AG04450 (cell line): Measurements from ENCODE around the gene BLNK. TPM values are rescaled to one million over a fixed set of nuclear protein-coding genes. Genes with fewer than 3 reads are reported as not detected.

Experiments used
- CTCF ChIA-PET: fragments of 300-600, 350-600 bp; formaldehyde crosslinking; extraction: SDS; loops from one replicate; lab custom pipeline; 2022; ENCODE audit warnings: antibody characterized with exemption, inconsistent platforms; lab: Charles Lee
- POLR2A ChIA-PET: fragments of 350-600 bp; formaldehyde crosslinking; extraction: SDS; loops from one replicate; lab custom pipeline; 2021; ENCODE audit warnings: antibody characterized with exemption, inconsistent platforms; lab: Yijun Ruan, JAX
- DNase-seq: peaks from one replicate; pipeline ENCODE4 v3.0.0-alpha.2; 2011; ENCODE audit warnings: low read depth, low spot score
- H3K27ac ChIP-seq: one replicate; pipeline ENCODE4 v1.5.1; 2012; ENCODE audit warnings: low read depth, low read length, control low read depth
- H3K27me3 ChIP-seq: one replicate; pipeline ENCODE4 v1.6.0; 2012; ENCODE audit warnings: low read length; ENCODE audit not compliant: control insufficient read depth, insufficient read depth
- H3K4me3 ChIP-seq: 2 replicates; pipeline ENCODE4 v1.5.1; 2011; ENCODE audit warnings: mild to moderate bottlenecking, low read depth, low read length, control low read depth
- H3K9me3 ChIP-seq: 2 replicates; pipeline ENCODE4 v1.5.1; 2012; ENCODE audit warnings: low read length; ENCODE audit not compliant: control insufficient read depth, insufficient read depth
- polyA plus RNA-seq: library from polyadenylated mRNA; depleted of rRNA; stranded (reverse); fragments of >200 nt; gene quantifications from 2 replicates; pipeline ENCODE4 v1.2.3, GENCODE V29; 2011
- TF ChIP-seq, protein P1 (sequence below): IDR thresholded peaks from 2 replicates; pipeline ENCODE4 v1.5.1; 2011; ENCODE audit warnings: low read depth, low read length, control low read depth, inconsistent platforms

Gene BLNK
- polyA plus RNA-seq, 1 experiment = not detected

DNA sequence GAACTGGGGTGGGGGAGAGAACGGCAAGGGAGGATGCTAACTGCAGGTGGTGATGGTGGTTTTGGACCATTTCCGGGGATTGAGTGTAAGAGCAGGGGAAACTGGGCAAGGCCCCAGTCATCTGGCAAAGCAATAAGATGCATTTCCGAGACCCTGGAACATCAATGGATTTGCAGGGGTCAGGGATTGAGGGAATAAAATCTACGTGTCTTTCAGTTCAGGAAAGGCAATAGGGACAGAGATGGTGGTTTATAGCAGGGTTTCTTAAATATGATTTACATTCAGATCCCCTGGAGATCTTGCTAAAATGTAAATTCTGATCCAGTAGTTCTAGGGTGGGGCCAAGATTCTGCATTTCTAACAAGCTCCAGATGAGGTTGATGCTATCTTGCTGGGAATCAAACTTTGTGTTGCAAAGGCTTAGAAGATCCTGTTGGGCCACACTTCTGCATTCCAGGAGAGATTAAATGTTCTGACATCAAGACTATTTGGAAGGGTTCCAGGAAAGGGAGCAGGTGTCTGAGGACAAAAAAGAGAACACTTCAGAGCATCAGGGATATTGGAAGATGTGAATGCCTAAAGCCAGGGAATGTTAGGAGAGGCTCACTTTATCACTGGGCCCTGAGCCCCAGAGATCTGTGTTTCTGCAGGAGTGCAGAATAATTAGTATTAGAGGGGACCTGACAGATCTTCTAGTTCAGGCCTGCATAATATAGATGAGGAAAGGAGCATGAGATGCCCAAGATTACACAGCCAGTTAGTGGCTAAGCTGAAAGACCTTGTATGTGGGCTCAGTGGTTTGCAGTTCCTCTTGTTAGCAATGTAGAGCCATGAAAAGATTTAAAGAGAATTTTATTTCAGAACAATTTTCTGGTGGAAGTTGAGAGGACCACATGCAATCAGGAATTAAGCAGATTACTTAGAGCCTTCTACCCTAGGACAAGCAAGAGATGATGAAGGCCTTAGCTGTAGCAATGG, 32.4 kb downstream of the BLNK start:
- Histone ChIP-seq H3K4me3 (no peak overlapping the region), H3K9me3 (no peaks in the 10 kb centered on the region), H3K27me3 (no peaks in the 10 kb centered on the region), H3K27ac (no peak overlapping the region)
- TF ChIP-seq, protein P1, sequence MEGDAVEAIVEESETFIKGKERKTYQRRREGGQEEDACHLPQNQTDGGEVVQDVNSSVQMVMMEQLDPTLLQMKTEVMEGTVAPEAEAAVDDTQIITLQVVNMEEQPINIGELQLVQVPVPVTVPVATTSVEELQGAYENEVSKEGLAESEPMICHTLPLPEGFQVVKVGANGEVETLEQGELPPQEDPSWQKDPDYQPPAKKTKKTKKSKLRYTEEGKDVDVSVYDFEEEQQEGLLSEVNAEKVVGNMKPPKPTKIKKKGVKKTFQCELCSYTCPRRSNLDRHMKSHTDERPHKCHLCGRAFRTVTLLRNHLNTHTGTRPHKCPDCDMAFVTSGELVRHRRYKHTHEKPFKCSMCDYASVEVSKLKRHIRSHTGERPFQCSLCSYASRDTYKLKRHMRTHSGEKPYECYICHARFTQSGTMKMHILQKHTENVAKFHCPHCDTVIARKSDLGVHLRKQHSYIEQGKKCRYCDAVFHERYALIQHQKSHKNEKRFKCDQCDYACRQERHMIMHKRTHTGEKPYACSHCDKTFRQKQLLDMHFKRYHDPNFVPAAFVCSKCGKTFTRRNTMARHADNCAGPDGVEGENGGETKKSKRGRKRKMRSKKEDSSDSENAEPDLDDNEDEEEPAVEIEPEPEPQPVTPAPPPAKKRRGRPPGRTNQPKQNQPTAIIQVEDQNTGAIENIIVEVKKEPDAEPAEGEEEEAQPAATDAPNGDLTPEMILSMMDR = no peak
- POLR2A ChIA-PET = no interaction called here
- CTCF ChIA-PET = interaction anchor here (2.8 kb wide), 1 partner anchor 9 kb away, joined by 10 read pairs; no protein-coding TSS in a partner anchor
- no peak for DNase-seq

DNA sequence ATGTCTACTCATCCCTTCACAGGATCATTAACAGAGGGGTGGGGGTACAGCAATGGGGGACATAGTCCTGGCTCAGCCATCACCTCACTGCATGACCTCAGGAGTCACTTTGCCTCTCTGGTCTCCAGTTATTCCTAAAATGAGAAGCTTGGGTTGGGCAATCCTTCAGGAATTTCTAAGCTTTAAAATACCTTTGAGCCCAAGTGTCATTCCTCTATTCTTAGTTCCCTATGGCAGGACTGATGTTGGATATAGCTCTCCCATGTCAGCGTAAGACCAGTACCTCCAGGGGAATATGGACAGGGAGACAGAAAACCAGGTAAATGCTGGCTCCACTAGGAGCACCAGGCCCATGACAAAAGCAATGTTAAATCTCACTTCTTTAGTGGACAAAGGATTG, 34.5 kb downstream of the BLNK start:
- H3K9me3 ChIP-seq = no peaks in the 10 kb centered on the region
- H3K4me3 ChIP-seq = no peak overlapping the region
- TF ChIP-seq, protein P1 = no peak
- no peak overlapping the region for H3K27ac ChIP-seq
- ChIA-PET CTCF (no interaction called here), POLR2A (no interaction called here)
- no peaks in the 10 kb centered on the region for H3K27me3 ChIP-seq
- no peak for DNase-seq

DNA sequence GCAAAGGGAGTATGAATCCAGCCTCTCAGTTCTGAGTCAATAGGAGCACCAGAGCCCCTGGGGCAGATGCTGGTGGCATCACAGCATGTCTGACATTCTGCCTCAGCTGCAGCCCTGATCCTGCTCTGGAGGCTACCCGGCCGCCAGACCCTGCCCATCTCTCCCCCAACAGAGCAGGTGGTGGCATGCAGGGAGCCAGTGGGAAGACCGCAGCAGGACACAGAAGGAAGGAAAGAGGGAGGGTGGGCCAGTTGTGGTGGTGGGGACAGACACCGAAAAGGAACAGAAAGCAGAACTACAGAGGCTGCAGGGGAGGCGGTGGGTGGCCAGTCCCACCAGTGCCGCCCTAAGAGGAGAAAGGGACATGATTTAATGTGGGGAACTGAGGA, 35.3 kb downstream of the BLNK start:
- ChIA-PET POLR2A (no interaction called here), CTCF (no interaction called here)
- Histone ChIP-seq H3K27me3 (no peaks in the 10 kb centered on the region), H3K27ac (no peak overlapping the region), H3K9me3 (no peaks in the 10 kb centered on the region; the same call in 1 of the 2 replicates), H3K4me3 (no peak overlapping the region)
- DNase-seq = no peak
- TF ChIP-seq, protein P1 = no peak

DNA sequence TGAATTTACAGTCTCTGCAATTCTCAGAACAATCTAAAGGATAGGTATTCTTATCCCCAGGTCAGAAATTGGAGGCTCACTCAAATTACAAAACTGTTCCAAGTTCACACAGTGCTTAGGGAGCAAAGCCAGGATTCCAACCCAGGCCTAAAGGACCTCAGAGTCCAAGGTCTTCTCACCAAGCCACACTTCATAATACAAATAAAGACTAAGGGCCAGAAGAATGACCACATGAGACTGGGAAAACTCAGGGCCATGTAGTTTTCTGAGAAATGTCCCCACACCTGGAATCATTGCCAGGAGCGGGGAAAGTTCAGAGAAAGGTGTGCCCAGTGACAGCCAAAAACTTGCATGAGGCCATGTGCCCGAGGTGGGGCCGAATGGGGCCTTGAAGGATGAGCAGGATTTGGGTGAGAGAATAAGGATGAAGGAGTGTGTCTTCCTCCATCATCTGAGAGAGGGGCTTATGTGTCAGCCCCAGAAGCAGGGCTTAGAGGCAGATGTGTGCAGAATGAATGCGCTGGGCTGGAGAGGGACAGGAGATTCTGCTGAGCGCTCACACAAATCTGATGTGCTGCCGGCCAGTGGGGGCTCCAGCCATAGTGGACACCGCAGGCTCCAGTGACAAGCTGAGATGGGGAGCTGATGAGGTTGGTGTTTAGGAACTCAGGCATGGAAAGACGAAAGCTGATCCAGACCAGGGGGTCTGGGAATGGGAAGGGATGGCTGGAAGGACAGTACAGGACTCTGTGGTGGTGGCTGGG, 35.9 kb downstream of the BLNK start:
- TF ChIP-seq, protein P1 = no peak
- Histone ChIP-seq H3K27me3 (no peaks in the 10 kb centered on the region), H3K27ac (no peak overlapping the region), H3K4me3 (no peak overlapping the region), H3K9me3 (no peaks in the 10 kb centered on the region; the same call in 1 of the 2 replicates)
- ChIA-PET POLR2A (no interaction called here), CTCF (interaction anchor here (1.5 kb wide), 1 partner anchor 218 kb away, joined by 3 read pairs; no protein-coding TSS in a partner anchor)
- DNase-seq = no peak
